COR-L47 (cell line): ENCODE data around the gene PRR15L.
"Not testable (repeated sequence)": the region's sequence is repeated elsewhere in the genome, so short reads cannot be mapped to it uniquely, and the experiment has no call there.

ENCODE experiments used
- DNase-seq: peaks from one replicate; lab custom pipeline; 2025; lab: John Stamatoyannopoulos, UW

Gene PRR15L

DNA sequence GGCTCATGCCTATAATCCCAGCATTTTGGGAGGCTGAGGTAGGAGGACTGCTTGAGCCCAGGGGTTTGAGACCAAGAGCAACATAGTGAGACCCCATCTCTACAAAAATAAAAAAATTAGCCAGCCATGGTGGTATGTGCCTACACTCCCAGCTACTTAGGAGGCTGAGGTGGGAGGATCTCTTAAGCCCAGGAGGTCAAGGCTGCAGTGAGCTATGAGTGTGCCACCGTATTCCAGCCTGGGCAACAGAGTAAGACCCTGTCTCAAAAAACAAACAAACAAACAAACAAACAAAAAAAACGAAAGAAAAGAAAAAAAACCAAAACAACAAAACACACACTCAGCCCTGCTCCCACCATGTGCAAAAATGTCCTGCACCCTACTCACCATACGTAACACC is 22.2 kb downstream of the PRR15L start:
- not testable (repeated sequence) for DNase-seq

DNA sequence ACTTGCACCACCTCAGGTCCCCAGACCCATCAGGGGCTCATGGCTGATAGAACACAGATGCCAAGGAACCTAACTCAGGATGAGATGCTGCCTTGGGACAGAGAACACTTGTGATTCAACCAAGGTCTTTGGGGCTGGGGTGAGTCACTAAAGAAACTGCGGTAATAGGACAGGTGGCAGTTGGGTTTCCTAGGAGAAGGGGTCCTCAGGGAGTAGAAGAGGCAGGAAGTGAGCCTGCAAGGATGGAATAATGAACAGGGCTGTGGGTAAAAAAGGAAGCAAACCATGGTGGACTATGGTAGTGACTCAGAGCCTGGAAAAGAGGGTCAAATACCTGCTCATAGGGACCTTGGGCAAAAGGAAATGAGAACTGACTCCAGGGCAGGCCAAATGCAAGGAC is 22.8 kb downstream of the PRR15L start:
- DNase-seq = no peak

DNA sequence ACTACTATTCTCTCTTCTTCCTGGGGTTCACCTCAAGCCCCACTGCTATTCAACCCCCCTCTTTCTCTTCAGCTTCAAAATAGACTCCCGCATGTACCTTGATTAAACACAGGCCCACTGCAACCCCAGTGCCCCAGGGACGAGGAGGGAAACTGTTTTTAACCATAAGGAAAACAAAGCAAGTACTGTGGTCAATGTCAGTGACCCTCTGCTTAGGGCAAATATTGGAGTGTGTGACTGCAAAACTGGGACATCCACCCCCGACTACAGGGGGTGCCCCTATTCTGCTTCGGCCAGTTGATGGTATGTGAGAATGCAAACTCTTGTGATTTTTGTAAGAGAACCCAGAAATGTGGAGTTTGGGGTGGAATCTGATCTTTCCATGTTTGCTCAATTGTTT is 25.8 kb downstream of the PRR15L start:
- DNase-seq = no peak

DNA sequence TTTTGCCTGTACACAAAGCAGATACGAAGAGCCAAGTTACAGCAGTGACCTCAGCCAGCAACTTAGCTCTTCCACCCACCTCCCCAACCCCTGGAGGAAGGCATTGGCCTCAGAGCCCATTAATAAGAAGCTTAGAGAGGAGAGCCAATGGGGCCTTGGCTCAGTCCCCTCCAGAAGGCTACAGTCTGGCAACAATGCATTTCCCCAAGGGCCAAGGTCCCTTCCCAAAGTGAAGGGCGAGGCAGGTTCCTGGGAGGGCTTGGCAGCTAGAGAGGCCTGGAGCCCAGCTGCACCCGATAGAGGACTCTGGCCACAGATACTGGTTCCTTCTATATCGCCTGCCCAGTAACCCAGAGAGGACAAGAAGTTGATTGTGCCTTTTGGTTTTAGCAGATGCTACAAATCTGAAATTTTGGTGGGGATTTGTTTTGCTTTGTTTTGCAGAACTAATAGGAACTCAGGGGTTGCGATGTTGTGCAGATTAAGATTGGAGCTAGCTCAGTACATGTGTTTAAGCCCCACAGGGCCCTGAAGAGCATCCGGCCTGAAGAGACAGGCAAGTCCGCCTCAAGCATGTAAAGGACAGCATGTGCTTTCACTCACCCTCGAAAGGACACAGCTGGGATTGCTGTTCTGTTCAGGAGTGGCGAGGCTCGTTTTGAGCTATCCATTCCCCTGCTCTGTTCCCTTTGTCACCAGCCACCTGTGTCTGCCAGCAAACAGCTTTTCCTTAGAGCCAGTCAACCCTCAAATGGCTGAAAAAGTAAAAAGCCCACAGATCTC is 28.3 kb downstream of the PRR15L start:
- no peak for DNase-seq

- DNase-seq = no peak
Measured at GRCh38 chr17:47928415-47928814, 29.3 kb downstream of the PRR15L start.

DNA sequence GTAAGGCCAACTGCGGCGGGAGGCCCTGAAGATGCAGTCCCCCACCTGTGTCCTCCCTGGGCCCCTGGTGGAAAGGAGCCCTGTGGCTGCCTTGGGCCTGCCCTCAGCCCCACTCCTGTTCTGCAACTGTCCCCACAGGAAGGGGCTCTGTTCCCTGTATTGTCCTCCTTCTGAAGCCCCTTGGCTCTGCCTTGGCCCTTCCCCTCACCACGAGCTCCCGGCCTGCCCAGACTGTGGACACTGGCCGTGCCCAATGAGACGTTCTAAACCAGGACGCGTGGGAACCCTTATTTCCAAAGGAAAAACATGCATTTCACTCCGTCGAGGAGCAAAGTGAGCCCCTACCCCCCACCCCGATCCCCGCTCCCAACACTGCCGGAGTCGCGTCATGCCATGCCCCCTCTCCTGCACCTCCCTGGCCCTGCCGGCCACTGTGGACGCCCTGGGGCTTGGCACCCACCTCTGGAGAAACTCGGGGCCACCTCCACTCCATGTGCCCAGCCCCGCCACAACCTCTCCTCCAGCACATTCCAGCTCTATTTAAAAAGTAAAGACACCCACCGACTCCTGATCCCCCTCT is 29.8 kb downstream of the PRR15L start:
- no peak for DNase-seq

DNA sequence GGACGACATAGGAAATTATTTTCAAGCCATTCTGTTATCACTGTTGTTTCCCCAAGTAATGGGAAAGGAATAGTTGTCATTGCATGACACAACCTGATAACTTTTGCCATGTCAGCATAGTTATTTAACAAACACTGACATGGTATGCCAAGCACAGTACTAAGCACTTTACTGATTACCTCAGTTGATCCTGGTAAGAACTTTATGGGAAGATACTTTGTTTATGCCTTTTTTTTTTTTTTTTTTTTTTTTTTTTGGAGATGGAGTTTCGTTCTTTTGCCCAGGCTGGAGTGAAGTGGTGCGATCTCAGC is 32.0 kb downstream of the PRR15L start:
- no peak for DNase-seq

- no peak for DNase-seq
Measured at GRCh38 chr17:47924785-47925677, 32.7 kb downstream of the PRR15L start.

DNA sequence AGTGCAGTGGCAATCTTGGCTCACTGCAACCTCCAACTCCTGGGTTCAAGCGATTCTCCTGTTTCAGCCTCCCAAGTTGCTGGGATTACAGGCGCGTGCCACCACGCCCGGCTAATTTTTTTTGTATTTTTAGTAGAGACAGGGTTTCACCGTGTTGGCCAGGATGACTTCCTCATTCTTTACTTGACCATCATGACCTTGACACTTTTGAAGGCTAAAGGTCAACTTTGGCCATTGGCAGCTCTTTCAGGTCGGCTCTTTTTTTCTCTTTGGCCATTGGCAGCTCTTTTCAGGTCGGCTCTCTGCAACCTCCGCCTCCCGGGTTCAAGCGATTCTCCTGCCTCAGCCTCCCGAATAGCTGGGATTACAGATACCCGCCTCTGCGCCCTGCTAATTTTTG is 37.8 kb downstream of the PRR15L start:
- not testable (repeated sequence) for DNase-seq

- DNase-seq = no peak
Measured at GRCh38 chr17:47918991-47919390, 38.7 kb downstream of the PRR15L start.

GRCh38 chr17:47918006-47918405 is 39.7 kb downstream of the PRR15L start:
- no peak for DNase-seq

GRCh38 chr17:47917581-47917980 is 40.1 kb downstream of the PRR15L start:
- DNase-seq = no peak

GRCh38 chr17:47916489-47917208 is 41.0 kb downstream of the PRR15L start:
- DNase-seq = no peak

GRCh38 chr17:47915776-47916398 is 41.8 kb downstream of the PRR15L start:
- DNase-seq = no peak

DNA sequence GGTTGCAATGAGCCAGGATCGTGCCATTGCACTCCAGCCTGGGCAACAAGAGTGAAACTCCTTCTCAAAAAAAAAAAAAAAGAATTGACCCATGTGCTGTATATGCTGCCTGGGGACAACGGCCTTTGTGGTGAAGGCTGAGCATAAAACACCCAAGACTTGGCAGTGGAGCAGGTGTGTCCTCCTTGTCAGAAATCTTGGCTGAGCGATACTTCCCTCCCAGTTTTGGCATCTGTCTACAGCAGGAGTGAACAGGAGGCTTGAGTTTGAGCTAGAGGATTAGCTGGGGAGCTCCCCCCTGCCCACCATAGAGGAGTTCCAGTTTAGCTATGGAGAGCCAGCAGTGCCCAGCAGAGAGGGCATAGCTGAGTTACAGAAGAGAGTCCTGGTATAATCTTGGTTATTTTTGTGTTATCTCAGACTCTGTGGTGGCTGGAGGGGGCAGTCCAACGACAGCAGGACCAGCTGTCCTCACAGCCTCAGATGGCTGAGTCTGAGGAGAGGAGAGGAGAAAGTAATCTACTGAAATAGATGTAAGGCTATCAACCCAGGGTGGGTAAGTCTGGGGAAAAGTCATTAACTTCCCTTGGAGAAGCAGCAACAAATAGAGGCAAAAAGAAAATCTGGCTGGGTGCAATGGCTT is 43.3 kb downstream of the PRR15L start:
- DNase-seq = no peak

- DNase-seq = no peak
Measured at GRCh38 chr17:47913050-47913449, 44.6 kb downstream of the PRR15L start.

GRCh38 chr17:47907932-47908562 is 49.6 kb downstream of the PRR15L start:
- no peak for DNase-seq

- no peak for DNase-seq
Measured at GRCh38 chr17:47906443-47906842, 51.2 kb downstream of the PRR15L start.

GRCh38 chr17:47905221-47905733 is 52.4 kb downstream of the PRR15L start:
- DNase-seq = no peak

GRCh38 chr17:47902039-47902744 is 55.5 kb downstream of the PRR15L start:
- no peak for DNase-seq
